Upper lobe of right lung (tissue), 1 donor: ENCODE results near the gene RNF133. TPM values are rescaled to one million over a fixed set of nuclear protein-coding genes. Genes with fewer than 3 reads are reported as not detected.

Experiments used
- ATAC-seq: fragments of 200-7000 bp; cut with Tn5 transposase; one replicate; pipeline ENCODE4 v1.9.1; 2020; ENCODE audit warnings: mild to moderate bottlenecking, moderate library complexity
- DNase-seq: peaks from one replicate; pipeline ENCODE4 v3.0.0-alpha.2; 2020
- H3K27ac ChIP-seq: fragments of 200-600 bp; one replicate; pipeline ENCODE4 v1.8.0; 2022
- H3K27me3 ChIP-seq: fragments of 200-600 bp; one replicate; pipeline ENCODE4 v1.8.0; 2022; ENCODE audit warnings: mild to moderate bottlenecking
- H3K36me3 ChIP-seq: fragments of 200-600 bp; one replicate; pipeline ENCODE4 v1.8.0; 2022
- H3K4me1 ChIP-seq: fragments of 200-600 bp; one replicate; pipeline ENCODE4 v1.8.0; 2022
- H3K4me3 ChIP-seq: fragments of 200-600 bp; one replicate; pipeline ENCODE4 v1.8.0; 2022; ENCODE audit warnings: mild to moderate bottlenecking
- H3K9me3 ChIP-seq: fragments of 200-600 bp; one replicate; pipeline ENCODE4 v1.8.0; 2022
- CTCF ChIP-seq: fragments of 200-600 bp; IDR thresholded peaks from one replicate; pipeline ENCODE4 v1.8.0; 2022; ENCODE audit warnings: antibody characterized with exemption
- intact Hi-C: fragments of 100-400 bp; cut with DNase I; formaldehyde crosslinking; loops from one replicate; pipeline ENCODE4 v1.11.0; 2022
- total RNA-seq: library from RNA; stranded (reverse); fragmentation: NEBNext Ultra II Directional; extraction: Animal tissue kit (Norgen Biotek cat#: 25700); gene quantifications from one replicate; pipeline ENCODE4 v1.2.1, GENCODE V29; 2021
- donor health status: DM: no; HTN: yes; CAD: no; lungs with severe emphysema.

Gene RNF133
- total RNA-seq, 1 donor from 2014 or later: 1.2 TPM

- H3K27ac ChIP-seq: no peak within 1 kb of the TSS
- DNase-seq (no peak), ATAC-seq (no peak)
- H3K36me3 ChIP-seq: no peaks in the 10 kb centered on the region
- no peak within 1 kb of the TSS for H3K4me3 ChIP-seq
- no peaks in the 10 kb centered on the region for H3K27me3 ChIP-seq
- intact Hi-C loops: no loop called here
- no peaks in the 10 kb centered on the region for H3K4me1 ChIP-seq
- no peak for TF ChIP-seq CTCF
- H3K9me3 ChIP-seq: no peaks in the 10 kb centered on the region
Observed at GRCh38 chr7:122702872-122703510, 4.1 kb upstream of the RNF133 start, which contains the start of gene RNF148. TSS of gene RNF148 (minus strand) at chr7:122702922. CDS start at chr7:122702750, 172 bp downstream.

- no peak for DNase-seq
- H3K9me3 ChIP-seq: no peaks in the 10 kb centered on the region
- no peaks in the 10 kb centered on the region for H3K27me3 ChIP-seq
- intact Hi-C loops: no loop called here
- H3K4me3 ChIP-seq: no peak overlapping the region
- no peaks in the 10 kb centered on the region for H3K4me1 ChIP-seq
- no peak for TF ChIP-seq CTCF
- H3K27ac ChIP-seq: no peak overlapping the region
- ATAC-seq: no peak
- no peaks in the 10 kb centered on the region for H3K36me3 ChIP-seq
Observed at GRCh38 chr7:122695816-122696215, 3.1 kb downstream of the RNF133 start.

GRCh38 chr7:122694697-122695096 lies 4.2 kb downstream of the RNF133 start:
- H3K4me3 ChIP-seq: no peak overlapping the region
- ATAC-seq (no peak), DNase-seq (no peak)
- H3K27me3 ChIP-seq: no peaks in the 10 kb centered on the region
- H3K36me3 ChIP-seq: no peaks in the 10 kb centered on the region
- no peaks in the 10 kb centered on the region for H3K9me3 ChIP-seq
- intact Hi-C loops: no loop called here
- H3K27ac ChIP-seq: no peak overlapping the region
- no peak for TF ChIP-seq CTCF
- H3K4me1 ChIP-seq: no peaks in the 10 kb centered on the region

DNA sequence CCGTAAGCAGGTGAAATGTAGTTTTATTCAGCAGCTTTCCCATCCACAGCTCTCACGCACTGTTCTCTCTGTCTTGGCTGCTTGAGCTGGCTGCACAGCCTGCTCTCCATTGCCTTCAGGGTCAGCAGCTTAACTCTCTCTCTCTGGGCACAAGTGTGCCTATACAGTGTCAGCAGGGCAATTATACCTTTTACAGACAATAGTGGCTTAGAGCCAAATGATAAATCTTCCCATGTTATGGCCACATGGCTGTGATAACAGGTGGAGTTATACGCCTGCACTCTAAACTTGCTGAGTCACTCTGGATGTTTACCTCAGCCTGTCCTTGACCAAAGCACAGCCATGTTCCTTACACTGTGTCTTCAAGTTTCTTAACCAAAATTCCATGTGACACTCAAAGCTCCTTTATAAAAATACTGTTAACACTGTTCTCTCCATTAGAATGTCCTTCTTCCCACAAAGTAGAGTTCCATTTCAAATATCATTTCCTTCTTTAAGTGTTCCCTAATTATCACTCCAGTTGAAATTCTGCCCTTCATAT lies 6.1 kb downstream of the RNF133 start:
- no peaks in the 10 kb centered on the region for H3K9me3 ChIP-seq
- TF ChIP-seq CTCF: no peak
- H3K27ac ChIP-seq: no peak overlapping the region
- H3K27me3 ChIP-seq: no peaks in the 10 kb centered on the region
- no peak overlapping the region for H3K4me3 ChIP-seq
- intact Hi-C loops: no loop called here
- ATAC-seq (no peak), DNase-seq (no peak)
- no peaks in the 10 kb centered on the region for H3K36me3 ChIP-seq
- H3K4me1 ChIP-seq: no peaks in the 10 kb centered on the region

- intact Hi-C loops: no loop called here
- no peak for ATAC-seq
Observed at GRCh38 chr7:122691569-122692235, 7.2 kb downstream of the RNF133 start.

More at GRCh38 chr7:122691569-122692235, 7.2 kb downstream of the RNF133 start:
- TF ChIP-seq CTCF: no peak
- Histone ChIP-seq H3K27ac (no peak overlapping the region), H3K27me3 (no peaks in the 10 kb centered on the region), H3K36me3 (no peaks in the 10 kb centered on the region), H3K4me1 (no peaks in the 10 kb centered on the region), H3K4me3 (no peak overlapping the region), H3K9me3 (no peaks in the 10 kb centered on the region)
- DNase-seq: no peak
